Measurements from ENCODE around the gene TTC16.

GRCh38 chr9:127700594-127701255 is 15.2 kb upstream of the TTC16 start:
- TF ChIP-seq CTCF (IDR thresholded peaks at IDR 0.05) (no peak), POLR2AphosphoS5 (IDR thresholded peaks at IDR 0.05) (no peak), POLR2A (IDR thresholded peaks at IDR 0.05) (no peak), EP300 (IDR thresholded peaks at IDR 0.05) (no peak)

All from suprapubic skin (tissue), 4 donors.